ENCODE measurements around the gene GIGYF1.

GIGYF1 gene

GRCh38 chr7:100684534-100685042 lies 9.5 kb downstream of the GIGYF1 start:
- DNase-seq (ENCODE audit: low read depth, low spot score): no peak

GRCh38 chr7:100683659-100684533 lies 10.2 kb downstream of the GIGYF1 start:
- DNase-seq (ENCODE audit: low read depth, low spot score): no peak

DNA sequence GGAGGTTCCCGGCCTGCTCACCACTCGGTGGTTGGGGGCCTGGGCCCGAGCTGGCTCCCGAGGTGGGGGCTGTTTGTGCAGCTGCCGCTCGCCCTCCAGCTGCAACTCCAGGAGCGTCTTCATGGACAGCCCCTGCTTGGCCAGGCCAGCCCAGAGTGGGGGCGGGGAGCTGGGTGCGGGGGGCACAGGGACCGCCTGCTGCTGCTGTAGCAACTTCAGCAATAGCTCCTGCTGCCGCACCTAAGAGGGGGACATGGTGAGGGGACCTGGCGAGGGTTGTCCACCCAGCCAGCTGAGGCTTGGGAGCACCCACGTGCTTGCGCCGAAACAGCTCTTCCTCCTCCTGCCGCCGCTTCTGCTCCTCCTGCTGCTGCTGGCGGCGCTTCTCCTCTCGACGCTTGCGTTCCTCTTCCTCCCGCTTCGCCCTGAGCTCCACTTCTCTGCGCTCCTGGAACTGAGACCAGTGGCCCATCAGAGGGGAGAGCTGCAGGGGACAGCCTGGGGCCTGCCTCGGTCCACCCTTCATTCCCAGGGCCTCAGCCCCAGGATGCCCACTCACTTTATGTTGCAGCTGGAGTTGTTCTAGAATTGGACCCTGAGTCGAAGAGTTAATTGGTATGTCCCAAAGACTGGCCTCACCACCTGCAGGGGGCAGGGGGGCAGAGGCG lies 10.9 kb downstream of the GIGYF1 start:
- no peak for DNase-seq (ENCODE audit: low read depth, low spot score)

GRCh38 chr7:100682228-100682741 lies 11.8 kb downstream of the GIGYF1 start:
- no peak for DNase-seq (ENCODE audit: low read depth, low spot score)

DNA sequence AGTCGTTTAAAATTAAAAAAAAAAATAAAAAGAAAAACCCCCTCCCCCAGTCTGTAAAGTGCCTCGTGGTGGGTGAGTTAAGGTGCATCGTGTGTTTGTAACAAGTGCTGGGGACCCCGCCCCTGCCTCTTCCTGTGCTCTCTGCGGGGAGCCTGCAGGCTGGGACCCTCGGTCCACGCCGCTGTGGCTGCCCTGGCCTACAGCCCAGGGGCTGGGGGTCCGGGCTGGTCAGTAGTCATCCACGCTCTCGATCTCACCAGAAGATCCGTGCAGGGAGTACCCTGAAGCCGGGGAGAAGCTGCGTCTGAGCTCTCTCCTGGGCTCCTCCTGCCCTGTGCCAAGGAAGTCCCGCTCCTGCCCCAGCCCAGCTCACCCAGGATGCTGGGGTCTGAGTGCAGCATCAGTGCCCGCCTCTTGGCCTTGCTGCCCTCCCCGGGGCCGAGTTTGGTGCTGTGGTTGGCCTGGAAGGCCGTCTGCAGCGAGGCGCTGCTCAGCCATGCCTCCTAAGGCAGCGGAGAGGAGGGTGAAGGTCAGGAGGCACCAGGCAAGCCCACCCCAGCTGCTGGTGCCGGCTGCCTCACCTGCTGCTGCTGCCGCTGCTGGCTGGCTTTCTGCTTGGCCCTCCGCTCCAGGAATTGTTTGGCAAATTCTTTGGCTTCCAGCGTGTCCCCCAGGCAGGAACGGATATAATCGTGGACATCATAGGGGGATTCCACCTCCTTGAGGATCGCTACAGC lies 12.4 kb downstream of the GIGYF1 start:
- no peak for DNase-seq (ENCODE audit: low read depth, low spot score)

- DNase-seq (ENCODE audit: low read depth, low spot score): no peak
These were observed 13.3 kb downstream of the GIGYF1 start for GRCh38 chr7:100680576-100681271.

DNA sequence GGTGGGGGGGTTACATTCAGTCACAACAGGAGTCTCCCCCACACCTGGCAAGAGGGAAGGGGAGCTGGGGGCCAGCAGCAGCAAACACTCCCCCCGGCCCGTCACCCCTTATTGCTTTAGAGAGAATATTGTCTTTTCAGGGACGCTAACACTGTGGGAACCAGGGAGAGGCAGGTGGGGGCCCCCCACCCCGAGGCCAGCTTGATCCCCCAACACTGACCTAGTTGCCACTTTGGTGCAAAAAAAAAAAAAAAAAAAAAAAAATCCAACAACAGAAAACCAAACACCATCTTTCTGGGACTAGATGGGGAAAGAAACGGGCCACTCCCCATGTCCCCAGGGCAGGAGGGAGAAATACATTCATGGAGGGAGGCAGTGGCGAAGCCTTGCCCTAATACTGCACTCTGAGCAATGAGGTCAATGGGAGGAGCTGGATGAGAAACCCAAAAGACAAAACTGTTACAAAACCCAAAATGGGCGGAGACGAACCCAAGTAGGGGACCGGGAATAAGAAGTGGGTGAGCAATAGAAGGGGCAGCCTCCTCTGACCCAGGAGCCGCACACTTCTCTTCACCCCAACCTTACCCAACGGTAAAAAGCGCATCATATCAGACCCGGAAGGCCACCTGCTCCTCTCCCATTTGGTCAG lies 14.0 kb downstream of the GIGYF1 start:
- no peak for DNase-seq (ENCODE audit: low read depth, low spot score)

DNA sequence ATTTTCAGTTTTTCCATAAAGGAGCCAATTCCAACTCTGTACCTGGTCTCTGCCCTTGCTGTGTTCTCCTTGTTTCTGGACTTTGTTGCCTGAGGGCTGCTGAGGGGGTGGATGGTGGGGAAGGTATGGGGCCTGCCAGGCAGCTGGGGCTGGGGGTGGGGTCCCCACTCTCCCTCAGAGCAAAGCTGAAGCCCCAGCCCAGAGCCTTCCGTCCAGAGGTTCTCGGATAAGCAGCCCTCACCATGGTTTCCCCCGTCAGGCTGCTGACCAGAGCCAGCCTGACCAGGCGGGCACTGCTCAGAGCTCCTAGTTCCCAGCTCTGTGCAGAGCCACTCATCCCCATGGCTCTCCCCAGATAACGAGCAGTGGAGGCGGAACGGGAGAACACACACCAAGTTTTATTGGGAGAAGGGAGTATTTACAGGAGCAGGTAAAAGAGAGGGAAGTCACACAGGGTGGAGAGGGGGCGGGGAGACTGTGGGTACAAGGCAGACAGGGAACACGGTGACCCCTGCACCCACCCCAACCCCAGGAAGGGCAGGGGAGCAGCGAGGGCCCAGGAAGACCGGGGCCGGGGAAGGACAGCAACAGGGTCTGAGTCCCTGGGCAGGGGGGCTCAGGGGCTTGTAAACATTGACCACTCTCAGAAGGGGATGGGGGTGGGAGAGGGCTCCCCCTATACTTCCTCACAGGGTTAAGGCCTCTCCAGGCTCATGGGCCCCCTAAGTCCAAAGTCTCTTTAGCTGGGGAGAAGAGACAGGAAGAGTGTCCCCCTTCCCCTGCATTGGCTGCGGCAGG lies 14.7 kb downstream of the GIGYF1 start:
- DNase-seq (ENCODE audit: low read depth, low spot score): no peak

- no peak for DNase-seq (ENCODE audit: low read depth, low spot score)
These were observed 15.6 kb downstream of the GIGYF1 start for GRCh38 chr7:100678291-100678984.

DNA sequence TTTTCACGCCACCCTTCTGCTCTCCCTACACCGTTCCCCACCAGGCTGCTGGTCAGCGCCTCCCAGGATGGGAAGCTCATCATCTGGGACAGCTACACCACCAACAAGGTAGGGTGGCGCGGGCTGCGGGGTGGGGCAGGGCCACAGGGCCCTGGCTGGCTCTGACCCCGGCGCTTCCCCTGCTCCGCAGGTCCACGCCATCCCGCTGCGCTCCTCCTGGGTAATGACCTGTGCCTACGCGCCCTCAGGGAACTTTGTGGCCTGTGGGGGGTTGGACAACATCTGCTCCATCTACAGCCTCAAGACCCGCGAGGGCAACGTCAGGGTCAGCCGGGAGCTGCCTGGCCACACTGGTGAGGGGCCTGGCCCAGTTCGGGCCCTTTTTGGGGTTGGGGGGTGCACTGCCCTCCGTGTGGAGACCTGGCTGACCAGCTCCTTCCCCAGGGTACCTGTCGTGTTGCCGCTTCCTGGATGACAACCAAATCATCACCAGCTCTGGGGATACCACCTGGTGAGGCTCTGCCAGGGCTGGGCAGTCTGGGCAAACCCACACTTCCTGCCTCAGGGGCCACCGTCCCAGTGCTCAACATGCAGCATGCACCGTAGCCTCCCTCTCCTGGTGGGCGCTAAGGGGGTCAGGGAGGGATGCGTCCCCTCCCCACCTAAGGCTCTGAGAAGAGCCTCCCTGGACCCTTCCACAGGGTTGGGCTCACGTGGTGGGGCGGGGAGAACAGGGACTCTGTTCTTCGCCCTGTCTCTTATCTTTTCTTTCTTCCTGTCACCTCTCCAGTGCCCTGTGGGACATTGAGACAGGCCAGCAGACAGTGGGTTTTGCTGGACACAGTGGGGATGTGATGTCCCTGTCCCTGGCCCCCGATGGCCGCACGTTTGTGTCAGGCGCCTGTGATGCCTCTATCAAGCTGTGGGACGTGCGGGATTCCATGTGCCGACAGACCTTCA lies 16.5 kb downstream of the GIGYF1 start:
- DNase-seq (ENCODE audit: low read depth, low spot score): no peak

DNA sequence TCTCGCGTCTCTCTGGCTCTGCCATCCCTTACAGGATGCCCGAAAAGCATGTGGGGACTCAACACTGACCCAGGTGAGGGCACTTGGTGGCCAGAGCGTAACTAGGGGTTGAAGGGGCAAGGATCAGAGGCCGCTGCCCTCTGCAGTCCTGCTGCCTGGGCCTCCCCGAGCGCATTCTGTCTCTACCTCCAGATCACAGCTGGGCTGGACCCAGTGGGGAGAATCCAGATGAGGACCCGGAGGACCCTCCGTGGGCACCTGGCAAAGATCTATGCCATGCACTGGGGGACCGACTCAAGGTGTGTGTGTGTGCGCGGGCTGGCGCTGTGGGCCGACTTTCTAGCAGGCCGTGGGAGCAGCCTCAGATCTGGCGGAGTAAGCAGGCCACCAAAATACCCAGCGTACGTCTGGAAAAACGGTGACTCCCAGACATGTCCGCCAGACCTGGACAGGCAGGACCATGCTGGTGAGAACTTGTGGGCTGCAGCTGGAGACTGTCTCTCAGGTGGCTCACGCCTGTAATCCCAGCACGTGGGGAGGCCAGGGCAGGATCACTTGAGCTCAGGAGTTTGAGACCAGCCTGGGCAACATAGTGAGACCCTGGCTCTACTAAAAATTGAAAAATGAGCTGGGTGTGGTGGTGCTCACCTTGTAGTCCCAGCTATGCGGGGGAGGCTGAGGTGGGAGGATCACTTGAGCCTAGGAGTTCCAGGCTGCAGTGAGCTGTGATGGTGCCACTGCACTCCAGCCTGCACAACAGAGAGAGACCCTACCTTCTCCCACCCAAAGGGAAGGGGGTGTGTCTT lies 17.3 kb downstream of the GIGYF1 start:
- DNase-seq (ENCODE audit: low read depth, low spot score): no peak

GRCh38 chr7:100675581-100676350 lies 18.3 kb downstream of the GIGYF1 start:
- DNase-seq (ENCODE audit: low read depth, low spot score): no peak

DNA sequence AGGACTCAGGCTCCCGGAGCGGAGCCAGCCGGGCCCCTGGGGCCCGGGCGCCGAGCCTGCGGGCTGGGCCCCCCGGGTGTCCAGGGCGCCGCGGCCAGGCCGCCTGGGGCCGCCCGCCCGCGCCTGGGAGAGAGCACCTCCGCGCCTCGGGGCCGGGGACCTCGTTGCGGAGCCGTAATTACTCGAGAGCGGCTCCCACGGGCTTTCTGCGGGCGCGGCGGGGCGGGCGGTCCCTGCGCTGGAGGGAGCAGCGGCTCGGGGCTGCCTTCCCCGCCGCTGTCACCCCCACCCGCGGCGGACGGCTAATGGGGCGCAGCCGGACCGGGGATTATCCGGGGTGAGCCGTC lies 19.0 kb downstream of the GIGYF1 start:
- no peak for DNase-seq (ENCODE audit: low read depth, low spot score)

DNA sequence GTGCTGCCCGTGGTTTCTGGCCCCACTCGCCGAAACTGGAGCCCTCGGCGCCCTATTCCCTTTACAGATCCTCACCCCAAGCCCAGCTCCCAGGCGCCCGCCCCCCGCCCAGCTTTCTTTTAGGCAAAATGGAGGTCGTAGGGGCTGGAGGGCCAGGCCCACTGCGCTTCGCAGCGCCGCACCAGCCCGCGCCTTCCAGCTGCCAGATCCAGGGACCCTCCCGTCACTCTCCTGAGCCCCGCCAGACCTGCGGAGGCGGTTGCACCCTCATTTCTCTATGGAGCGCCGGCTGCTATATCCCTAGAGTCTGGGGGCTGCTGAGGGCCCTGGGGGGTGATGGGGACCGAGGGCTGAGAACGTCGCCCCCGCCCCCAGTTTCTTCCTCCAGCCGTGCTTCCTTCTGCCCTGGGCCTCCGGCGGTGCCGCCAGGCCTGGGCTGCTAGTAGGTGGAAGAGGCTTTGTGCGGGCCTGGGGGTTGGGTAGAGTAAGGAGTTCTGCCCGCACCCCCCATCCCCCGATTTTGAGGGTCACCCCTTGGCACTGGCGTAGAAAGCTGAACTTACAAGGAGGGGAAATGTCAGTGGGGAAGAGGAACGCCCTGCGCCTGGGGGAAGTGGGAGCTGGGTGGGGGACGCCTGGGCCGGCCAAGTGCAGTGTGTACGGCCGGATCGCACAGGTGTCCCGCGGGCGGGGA lies 19.5 kb downstream of the GIGYF1 start:
- no peak for DNase-seq (ENCODE audit: low read depth, low spot score)

- DNase-seq (ENCODE audit: low read depth, low spot score): no peak
These were observed 20.1 kb downstream of the GIGYF1 start for GRCh38 chr7:100673942-100674410.
